HG02938 (cell line): ENCODE results near the gene ZDHHC19.
"Not testable (repeated sequence)": the region's sequence is repeated elsewhere in the genome, so short reads cannot be mapped to it uniquely, and the experiment has no call there.

Experiments used
- ATAC-seq: cut with Tn5 transposase; IDR thresholded peaks from one replicate; pipeline ENCODE4 v1.9.1; 2021; ENCODE audit warnings: mild to moderate bottlenecking, moderate library complexity; ENCODE audit not compliant: unreplicated experiment

The ZDHHC19 gene

DNA sequence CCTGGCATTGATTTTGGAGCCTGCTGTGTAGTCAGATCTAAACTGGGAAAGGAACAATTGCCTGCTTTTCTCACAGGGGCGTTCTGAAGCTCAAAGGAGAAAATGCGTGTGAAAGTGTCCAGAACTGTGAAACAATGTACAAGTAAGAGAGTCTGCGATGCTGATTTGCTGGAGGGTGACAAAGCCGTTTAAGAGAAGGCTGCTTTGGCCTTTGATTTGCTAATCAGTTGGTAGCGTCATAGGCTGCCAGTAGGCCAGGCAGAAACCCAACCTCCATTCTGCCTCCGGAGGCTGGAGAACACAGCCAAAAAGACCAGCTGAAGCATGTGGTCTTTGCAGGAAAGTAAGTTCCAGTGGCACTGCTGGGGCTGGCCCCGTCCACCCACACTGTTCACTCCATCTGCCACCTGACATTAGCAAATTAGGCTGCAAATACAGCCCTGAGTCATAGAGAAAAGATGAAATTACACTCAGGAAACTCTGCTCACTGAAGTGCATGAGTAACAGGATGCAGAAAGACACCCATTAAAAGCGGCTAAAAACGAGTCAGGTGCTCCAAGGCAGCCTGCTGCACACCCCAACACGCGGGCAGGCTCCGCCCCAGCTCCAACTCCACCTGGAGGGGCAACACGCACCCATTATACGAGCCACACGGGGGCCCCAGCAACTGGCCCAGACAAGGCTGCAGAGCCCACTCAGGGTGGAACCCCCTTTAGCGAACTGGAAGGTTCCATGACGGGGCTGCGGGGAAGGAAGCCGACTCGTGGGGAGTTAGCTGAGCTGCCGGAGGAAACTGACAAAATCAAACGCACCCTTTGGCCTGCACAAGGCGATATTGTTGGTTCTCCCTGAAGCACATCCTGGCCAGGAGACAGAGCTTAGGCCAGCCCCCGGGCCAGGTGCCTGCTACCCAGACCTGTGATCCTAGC is 31.6 kb downstream of the ZDHHC19 start:
- peak; percentile 75 for ATAC-seq

DNA sequence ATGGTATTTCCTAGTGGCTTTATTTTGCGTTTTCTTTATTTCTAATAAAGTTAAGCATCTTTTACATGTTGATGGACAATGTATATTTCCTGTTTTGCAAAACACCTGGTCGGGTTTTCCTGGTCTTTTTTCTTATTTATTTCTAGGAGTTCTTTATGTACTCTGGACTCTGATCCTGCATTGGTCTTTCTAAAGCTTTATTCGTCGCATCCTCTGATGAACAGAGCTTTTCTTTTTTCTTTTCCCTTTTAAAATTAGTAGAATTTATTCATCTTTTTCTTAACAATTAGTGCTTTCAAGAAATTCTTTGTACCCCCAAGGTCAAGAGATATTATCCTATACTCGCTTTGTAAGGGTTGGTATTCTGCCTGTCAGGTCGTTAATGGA is 32.2 kb downstream of the ZDHHC19 start:
- no peak for ATAC-seq

DNA sequence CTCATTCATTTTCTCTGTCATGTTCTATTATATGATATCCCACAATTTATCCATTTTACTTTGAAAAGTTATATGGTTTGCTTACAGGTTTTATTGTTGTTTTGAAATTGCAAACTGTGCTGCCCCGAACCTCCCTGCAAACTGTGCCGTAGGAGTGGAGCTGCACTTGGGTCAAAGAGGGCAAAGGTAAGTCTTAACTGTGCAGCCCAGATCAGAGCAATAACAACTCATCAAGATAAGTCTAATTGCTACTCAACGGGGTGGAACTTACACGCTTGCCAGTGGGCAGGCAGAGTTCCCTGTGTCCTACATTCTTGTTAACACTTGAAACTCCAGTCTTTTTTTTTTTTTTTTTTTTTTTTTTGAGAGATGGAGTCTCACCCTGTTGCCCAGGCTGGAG is 33.2 kb downstream of the ZDHHC19 start:
- ATAC-seq, result no peak

DNA sequence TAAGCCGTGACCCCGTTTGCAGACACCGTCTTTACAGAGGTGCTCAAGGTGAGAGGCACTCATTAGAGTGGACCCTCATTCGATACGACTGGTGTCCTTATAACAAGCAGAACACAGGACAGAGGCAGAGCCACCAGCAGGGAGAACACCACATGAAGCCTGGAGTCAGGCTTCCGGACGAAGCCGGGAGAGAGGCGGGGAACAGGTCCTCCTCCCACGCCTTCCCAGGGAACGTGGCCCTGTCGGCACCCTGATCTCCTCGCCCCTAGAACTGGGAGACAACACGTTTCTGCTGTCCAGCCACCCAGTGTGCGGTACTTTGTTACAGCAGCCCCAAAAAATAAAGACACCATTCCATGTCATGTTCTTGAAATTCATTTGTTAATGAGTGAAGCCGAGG is 33.6 kb downstream of the ZDHHC19 start:
- no peak for ATAC-seq

DNA sequence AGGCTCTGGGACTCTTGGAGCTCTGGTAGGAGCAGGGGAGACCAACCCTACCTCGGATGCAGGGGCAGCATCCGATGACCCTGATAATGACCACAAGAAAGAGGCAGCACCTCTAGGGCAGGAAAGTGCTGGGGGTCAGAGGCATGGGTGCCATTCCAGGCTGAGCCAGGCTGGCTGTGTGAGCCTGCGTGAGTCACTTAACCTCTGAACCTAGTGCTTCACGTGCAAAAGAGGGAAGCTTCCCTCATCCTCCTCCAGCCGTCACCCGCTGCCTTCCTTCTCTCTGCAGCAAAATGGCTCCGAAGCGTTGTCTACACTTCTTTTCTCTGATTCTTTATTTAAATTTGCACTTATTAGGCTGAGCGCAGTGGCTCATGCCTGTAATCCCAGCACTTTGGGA is 35.5 kb downstream of the ZDHHC19 start:
- no peak for ATAC-seq

DNA sequence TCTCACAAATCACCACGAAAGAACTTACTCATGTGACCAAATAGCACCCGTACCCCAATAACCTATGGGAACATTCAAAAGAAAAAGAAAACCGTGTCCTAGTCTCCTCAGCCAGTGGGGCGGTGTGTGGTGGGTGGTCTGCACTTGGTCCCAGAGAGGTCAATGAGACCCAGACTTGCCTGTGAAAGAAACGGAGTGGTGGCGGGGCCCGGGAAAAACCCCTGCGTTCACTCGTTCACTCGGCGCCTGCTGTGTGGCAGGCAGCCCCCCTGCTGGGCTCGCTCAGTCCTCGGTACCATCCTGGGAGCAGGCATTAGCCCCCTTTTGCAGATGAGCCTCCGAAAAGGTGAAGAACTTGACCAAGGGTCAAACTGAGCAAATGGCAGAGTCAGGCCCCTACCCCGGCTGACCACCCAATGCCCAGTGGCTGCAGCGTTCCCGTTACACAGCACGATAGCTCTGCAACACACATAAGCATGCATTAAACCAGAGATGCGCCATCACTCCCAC is 36.0 kb downstream of the ZDHHC19 start:
- ATAC-seq, result no peak

DNA sequence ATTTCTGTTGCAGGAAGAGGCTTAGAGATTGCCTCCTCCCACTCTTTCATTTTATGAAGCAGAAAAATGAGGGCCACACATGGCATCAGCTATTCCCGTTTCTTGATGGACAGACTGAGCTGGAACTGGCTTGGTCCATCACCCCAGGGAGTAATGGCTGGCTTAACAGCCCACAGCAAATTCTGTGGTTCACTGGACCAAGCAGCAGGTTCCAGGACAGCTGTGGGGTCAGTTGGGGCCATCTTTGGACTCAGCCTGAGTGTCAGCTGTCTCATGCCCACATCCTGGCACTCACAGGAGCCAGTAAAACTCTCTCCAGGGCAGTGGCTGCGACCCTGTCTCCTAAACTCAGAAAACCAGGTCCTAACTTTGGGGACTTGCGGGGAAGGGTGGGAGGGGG is 36.5 kb downstream of the ZDHHC19 start:
- no peak for ATAC-seq

DNA sequence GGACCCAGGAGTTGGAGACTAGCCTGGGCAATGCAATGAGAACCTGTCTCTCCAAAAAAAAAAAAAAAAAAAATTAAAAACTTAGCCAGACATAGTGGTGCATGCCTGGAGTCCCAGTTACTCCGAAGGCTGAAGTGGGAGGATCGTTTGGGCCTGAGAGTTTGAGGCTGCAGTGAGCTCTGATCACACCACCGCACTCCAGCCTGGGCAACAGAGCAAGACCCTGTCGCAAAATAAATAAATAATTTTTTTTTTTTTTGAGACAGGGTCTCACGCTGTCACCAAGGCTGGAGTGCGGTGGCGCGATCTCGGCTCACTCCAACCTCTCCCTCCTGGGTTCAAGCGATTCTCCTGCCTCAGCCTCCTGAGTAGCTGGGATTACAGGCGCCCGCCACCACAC is 40.9 kb downstream of the ZDHHC19 start:
- ATAC-seq, result not testable (repeated sequence)

DNA sequence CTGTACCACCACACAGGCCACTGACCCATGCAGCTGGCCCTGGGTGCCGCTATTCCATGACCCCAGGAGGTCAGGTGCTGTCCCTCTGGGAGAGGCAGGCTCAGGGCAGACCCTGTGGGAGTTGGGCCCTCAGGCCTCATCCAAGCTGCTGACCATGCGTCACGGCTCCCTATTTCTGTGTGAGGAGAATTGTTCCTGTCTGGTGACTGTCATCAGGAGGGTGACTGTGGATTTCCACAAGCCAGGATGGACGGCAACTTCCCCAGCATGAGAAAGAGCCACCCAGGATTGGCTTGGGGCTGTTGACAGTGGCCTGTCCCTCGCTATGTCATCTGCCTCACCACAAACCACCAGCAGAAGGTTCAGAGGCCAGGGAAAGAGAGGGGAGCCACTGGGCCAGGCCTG is 41.4 kb downstream of the ZDHHC19 start:
- no peak for ATAC-seq

DNA sequence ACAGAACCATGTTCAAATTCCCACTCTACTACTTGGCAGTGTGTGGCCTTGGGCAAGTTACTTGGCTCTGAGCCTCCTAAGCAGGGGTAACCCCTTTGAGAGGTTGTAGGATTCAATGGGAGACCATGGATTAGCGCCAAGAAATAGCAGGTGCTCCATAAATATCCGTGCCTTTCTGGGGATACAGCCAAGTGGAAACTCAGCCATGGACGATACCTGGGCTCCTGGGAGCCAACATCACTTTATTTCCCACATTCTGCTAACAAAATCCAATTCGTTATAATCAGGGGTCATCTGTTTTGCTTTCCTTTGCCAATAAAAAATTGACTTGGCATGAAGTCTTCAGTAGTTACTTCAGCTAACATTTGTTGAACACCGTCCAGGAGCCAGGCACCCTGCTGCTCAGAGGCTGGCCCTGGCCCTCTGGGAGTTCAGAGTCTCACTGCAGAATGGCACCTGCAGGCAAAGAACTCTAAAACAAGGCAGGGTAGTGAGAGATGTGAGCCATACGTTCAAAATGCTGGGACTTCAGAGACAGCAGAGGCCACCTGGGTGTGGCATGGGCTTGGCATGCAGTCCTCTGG is 42.3 kb downstream of the ZDHHC19 start:
- ATAC-seq, result no peak

DNA sequence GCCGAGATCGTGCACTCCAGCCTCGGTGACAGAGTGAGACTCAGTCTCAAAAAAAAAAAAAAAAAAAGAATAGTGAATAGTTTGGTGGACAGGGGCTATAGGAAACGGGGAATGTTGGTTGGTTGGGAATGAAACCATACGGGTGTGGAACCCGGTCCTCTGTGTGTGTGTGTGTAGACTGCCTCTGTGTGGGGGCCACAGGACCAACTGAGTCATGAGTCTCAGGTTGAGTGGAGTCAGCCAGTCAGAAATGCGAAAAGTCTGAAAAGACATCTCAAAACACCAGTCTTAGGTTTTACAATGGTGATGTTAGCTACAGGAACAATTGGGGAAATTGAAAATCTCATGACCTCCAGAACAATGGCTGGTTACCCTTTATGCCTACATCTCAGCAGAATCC is 44.5 kb downstream of the ZDHHC19 start:
- no peak for ATAC-seq

DNA sequence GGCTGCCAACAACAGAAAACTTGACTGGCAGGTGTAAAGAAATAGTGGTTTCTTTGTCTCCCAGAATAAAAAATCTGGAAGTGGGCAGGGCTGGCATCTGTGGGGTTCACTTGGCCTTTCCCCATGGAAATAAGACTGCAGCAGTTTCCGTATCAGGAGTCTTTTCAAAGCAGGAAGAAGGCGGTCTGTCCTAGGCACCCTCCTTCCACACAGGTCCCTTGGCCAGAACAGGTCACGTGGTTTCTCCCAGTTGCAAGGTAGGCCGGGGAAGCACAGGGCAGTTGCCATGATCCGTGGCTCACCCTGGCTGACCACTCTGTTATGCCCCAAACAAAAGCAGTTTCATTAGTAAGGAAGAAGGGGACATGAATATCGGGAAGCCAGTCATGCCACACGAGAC is 45.4 kb downstream of the ZDHHC19 start:
- ATAC-seq, result no peak

DNA sequence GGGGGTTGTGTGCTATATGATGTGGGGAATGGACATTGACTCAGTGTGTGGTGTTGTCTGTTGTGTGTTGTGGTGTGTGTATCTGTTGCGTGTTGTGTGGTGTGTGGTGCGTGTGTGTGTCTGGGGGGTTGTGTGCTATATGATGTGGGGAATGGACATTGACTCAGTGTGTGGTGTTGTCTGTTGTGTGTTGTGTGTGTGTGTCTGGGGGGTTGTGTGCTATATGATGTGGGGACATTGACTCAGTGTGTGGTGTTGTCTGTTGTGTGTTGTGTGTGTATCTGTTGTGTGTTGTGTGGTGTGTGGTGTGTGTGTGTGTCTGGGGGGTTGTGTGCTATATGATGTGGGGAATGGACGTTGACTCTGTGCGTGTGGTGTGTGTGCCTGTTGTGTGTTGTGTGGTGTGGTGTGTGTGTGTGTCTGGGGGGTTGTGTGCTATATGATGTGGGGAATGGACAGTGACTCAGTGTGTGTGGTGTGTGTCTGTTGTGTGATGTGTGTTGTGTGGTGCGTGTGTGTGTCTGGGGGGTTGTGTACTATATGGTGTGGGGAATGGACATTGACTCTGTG is 46.1 kb downstream of the ZDHHC19 start:
- not testable (repeated sequence) for ATAC-seq

DNA sequence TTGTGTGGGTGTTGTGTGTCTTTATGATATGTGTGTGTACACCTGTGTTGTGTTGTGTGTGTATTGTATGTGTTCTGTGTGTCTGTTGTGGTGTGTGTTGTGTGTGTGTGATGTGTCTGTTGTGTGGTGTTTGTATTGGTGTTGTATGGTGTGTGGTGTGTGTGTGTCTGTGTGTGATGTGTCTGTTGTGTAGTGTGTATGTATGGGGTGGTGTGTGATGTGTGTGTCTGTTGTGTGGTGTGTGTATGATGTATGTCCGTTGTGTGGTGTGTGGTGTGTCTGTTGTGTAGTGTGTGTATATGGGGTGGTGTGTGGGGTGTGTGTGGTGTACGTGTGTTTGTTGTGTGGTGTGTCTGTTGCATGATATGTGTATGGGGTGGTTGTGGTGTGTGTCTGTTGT is 46.6 kb downstream of the ZDHHC19 start:
- no peak for ATAC-seq

DNA sequence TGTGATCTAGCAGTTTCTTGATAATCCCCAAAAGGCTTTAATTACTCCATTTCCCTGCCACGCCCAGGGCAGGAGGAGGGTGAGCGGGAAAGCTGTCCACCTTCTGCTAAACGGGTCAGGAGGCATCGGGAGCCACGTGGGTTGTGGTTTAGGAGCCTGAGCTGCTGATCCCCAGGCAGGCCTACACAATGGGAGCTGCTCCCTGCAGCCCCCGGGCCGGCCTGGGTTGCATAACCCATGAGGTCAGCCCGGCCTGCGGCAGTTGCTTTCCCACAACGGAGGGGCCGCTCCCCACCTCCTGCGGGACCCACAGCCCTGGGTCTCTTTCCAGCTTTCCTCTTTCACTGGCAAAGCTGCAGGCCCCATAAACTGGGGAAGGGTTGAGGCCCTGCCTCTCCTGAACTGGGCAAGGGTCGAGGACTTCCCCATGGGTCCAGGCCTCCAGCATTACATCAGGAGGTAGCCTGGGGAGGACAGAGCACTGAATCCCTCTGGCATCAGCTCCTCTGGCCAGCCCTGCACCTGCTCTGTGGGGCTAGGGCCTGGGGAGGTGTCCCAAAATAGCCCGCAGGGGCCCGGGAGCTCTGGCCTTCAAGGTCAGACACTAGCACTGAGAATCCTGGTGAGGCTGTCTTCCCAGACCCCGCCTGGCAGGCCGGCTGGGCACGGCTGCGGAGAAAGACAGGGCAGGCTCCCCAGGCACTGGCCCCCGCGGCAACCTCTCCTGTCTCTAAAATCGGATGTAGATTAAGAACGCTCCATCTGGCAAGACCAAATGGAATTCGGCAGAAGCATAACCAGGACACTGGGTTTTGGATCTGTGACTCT is 47.3 kb downstream of the ZDHHC19 start:
- ATAC-seq, result no peak

DNA sequence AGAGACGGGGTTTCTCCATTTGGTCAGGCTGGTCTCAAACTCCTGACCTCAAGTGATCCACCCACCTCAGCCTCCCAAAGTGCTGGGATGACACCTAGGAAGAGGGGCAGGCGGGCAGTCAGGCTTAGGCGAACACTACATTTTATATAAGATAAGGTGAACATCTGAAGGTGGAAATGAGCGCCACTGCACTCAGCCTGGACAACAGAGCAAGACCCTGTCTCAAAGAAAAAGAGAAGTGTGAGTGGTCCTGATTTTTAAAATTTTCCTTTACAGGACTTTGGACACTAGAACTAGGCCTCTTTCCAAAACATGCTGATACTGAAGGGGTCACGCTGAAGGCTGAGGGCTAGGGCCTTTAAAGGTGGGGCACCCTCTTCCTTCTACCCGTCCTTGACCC is 48.0 kb downstream of the ZDHHC19 start:
- ATAC-seq, result no peak

DNA sequence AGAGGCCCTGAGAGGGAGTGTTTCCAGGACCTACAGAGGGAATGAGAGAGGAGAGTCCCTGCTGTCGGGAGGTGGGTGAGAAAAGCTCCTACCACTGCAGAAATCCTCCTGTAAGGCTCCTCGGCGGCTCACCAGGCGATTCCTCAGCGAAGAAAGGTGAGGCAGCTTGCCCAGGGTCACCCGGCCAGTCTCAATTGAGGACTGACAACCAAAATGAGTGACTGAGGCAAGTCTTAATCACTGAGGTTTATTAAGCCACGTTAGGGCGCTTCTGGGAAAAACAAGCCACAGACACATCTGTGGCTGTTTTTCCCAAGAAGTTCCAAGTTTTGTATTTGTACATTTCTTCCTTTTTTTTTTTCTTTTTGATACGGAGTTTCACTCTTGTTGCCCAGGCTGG is 48.5 kb downstream of the ZDHHC19 start:
- ATAC-seq, result no peak

DNA sequence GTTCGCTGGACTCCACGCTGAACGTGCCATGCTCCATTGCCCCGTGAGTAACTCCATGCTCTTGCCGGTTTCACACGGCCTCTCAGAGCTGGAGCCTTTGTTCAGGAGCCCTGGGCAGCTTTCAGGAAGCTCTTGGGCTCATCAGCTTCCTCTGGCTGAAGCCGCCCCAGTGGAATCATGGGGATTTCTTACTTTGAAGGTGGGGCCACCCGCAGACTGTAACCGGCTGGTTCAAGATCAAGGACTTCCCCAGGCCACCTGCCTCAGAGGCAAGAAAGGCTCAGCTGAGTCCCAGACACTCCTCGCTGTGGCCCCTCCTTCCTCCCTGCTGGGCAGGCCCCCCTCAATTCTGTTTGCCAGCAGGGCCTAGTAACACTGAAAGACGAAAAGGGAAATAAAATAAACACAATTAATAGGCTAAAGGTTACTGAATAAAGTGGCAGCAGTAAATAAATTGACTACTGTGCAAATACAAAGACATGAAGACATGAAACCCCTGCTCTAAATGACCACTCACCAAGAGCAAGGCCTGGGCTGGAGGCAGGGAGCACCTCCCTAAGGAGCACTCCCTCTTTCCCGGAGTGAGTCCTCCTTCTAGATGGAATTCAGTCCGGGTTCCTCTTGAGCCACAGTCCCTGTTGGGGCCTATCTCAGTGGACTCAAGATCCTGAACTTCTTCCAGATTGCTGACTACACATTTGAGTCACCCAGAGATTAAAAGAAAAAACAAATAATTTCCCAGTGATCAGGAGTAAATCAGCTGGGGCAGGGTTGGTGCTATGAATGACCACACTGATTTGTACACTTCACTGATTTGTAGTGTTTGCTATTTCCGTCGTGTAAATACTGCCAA is 51.0 kb downstream of the ZDHHC19 start:
- peak; percentile 75 for ATAC-seq

DNA sequence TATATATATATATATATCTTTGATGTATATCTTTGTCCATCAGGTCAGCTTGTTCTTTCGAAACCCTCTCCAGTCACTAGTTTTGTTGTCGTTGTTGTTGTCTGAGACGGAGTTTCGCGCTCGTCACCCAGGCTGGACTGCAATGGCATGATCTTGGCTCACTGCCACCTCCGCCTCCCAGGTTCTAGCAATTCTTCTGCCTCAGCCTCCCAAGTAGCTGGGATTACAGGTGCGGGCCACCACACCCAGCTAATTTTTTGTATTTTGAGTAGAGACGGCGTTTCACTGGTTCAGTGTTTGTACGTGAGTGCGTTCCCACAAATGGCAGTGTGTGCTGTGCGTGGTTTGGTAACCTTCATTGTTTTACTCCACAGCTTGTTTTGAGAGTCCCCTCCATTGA is 51.7 kb downstream of the ZDHHC19 start:
- ATAC-seq, result no peak

DNA sequence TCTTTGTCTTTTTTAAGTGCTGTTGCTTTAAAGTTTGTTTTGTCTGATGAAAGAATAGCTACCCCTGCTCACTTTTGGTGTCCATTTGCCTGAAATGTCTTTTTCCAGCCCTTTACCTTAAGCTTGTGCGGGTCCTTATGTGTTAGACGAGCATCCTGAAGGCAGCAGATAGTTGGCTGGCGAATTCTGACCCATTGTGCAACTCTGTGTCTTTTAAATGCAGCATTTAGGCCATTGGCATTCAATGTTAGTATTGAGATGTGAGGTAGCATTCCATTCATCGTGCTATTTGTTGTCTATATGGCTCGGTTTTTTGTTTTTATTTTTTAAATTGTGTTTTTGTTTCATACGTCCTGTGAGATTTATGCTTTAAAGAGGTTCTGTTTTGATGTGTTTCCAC is 55.0 kb downstream of the ZDHHC19 start:
- no peak for ATAC-seq
